Renal cortical epithelial cell (primary cell): ENCODE data around the gene KCNQ1. TPM values are rescaled to one million over a fixed set of nuclear protein-coding genes. Genes with fewer than 3 reads are reported as not detected.
A peak's percentile ranks its signal among the peaks of the same experiment; 100 is the strongest.

Experiments
- DNase-seq: peaks from one replicate; pipeline ENCODE4 v3.0.0-alpha.2; 2011; ENCODE audit warnings: low read depth
- total RNA-seq: library from RNA; depleted of rRNA; stranded (reverse); fragments of >200 nt; gene quantifications from 2 replicates; pipeline ENCODE4 v1.2.3, GENCODE V29; 2014

Gene KCNQ1
- total RNA-seq, 1 donor from 2014 or later: 1.1 TPM

GRCh38 chr11:2651054-2651617, 206.3 kb downstream of the KCNQ1 start:
- DNase-seq: no peak

DNA sequence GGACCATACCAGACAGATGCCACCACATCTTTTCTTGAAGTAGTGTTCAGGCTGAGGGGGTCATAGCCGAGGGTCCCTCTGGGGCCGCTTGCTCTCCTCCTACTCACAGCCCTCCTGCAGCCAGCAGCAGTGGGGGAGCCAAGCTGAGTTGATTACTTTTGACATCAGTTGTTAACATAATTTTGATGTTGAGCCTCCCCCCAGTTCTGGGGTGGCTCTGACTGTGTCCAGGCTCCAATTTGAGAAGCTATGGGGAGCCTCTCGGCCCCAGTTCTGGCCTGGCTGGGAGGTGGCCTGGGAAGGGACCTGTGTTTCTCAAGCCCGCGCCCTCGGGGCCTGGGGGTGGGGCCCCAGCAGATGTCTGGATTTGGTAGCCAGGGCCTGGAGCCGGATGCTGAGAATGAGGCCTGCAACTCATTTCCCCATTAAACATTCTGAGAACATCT, 207.0 kb downstream of the KCNQ1 start:
- no peak for DNase-seq

DNA sequence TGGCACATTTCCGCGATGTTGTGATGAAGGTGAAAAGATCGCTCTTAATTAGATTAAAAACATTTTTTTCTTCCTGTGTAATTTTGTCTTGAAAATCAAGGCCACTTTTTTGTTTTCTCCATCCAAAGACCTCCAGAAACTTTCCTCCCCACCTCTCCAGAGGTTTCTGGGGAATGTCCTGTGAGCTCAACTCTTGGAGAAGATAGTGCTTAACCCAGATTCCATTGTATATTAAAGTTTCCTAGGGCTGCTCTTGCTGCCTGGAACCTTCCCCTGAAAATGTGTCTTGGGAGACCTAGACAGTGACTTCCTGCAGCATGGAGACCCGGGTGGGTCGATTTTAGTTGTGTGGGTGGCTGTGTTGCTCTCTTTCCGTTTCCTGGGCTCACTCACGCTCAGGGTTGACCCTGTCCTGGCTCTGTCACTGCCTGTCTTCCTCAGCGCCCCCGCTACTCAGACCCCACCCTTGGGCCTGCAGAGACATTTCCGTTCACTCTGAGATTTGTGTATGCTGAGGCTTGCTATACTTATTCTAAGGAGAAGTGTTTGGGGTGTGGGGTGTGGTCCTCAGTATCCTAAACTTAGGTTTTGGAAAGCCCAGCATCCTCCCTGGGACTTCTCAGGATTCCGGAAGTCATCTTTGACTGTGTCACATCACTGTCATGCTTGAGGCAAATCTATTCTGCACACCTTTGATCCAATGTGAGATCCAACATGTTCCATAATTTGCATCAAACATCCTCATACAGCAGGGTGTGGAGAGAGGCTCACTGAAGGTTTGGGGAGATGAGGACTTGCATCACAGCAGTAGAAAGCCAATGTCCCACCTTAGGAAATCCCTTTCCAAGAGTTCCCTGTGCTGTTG, 207.8 kb downstream of the KCNQ1 start:
- no peak for DNase-seq

DNA sequence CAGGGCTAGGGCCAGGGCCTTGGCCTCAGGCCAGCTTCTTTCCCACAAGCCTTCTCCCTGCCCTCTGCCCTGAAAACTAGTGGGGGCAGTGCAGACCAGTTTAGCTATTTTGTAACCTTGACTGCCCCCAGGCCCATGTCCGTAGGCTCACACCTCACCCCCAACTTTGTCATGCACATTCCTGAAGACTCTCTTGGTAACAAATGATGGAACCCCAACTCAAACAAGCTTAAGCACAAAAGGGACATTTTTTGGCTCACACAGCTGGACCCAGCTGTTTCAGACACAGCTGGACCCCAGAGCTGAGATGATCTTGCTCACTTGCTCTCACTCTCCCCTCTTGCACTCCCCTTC, 208.4 kb downstream of the KCNQ1 start:
- no peak for DNase-seq

- DNase-seq: no peak
Measured at GRCh38 chr11:2653930-2654739, 209.3 kb downstream of the KCNQ1 start.

DNA sequence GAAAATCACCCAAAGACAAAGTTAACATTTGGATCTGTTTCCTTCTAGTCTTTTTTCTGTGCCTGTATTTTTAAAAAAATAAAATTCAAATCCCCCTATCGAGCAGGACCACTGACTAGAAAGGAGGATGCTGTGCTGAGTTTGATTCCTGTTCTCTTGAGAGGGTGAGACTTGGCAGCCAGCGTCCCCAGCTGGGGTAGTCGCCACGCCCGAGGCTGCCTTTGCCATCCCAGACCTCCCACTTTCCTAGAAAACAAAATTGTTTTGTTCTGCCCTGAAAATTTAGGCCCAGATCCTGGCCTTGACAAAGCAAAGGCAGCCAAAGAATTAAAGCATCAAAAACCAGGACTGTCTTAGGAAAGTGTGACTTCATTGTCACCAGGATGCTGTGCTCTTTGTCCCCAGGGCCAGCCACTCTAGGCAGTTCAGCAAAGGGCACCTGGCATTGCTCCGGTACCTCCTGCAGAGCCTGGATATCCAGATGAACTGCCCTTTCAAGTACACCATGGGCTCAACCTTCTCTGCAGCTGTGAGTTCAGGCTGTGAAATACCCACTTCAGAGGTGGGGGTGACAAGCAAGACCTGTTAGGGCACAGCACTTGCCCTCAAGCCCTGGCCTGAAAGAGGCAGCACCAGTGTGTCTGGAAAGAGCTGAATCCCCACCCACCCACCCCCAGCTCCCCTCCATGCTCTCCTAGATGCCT, 210.4 kb downstream of the KCNQ1 start:
- no peak for DNase-seq

DNA sequence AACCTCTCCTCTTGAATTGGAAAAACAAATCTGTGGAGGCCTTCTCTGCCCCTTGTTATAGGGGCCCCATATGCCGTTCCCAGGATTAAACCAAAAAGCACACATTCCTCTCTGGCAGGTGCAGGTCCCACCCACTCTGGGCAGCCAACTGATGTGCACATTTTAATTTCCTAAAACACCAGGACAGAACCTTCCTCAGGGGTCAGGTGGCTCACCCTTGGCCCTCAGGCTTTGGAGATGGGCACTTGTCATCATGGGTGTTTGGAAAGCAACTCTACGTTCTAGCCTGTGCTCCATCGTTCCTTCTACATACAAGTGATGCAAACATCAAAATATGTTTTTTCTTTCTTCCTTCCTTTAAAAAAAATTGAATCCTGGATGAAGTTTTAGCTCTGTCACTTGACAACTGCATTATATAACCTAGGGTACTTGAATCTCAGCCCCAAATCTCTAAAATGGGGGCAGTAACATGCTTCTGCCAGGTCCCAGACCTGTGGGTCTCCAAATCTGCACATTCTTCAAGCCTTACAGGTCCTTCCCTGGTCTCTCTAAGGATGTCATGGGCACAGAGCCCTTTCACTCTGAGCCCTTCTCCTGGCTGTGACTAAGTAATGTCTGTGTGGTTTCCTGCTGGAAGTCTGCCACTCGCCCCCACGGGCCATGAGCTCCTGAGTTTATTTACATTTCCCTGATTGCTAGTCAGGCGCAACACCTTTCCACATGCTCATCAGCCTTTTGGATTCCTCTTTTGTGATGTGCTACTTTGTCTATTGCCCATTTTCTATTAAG, 211.2 kb downstream of the KCNQ1 start:
- DNase-seq: peak; percentile 80

DNA sequence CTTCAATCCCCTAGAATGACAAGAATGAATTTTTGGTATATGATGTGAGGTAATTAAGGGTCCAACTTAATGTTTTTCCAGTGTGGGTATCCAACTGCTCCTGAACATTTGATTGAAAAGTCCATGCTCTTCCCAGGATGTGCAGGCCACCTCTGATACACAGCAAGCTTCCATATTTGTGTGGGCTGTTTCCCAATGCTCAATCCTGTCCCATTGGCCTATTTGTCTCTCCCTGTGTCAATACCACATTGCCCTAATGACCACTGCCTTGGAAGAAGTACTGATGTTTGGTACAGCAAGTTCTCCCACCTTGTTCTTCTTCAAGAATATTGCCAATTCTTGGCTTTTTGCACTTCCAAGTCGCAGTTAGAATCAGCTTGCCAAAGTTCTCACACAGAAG, 212.1 kb downstream of the KCNQ1 start:
- no peak for DNase-seq

- DNase-seq: no peak
Measured at GRCh38 chr11:2657697-2658284, 213.0 kb downstream of the KCNQ1 start.

GRCh38 chr11:2660357-2660939, 215.6 kb downstream of the KCNQ1 start:
- no peak for DNase-seq

GRCh38 chr11:2661173-2662023, 216.6 kb downstream of the KCNQ1 start:
- DNase-seq: no peak

DNA sequence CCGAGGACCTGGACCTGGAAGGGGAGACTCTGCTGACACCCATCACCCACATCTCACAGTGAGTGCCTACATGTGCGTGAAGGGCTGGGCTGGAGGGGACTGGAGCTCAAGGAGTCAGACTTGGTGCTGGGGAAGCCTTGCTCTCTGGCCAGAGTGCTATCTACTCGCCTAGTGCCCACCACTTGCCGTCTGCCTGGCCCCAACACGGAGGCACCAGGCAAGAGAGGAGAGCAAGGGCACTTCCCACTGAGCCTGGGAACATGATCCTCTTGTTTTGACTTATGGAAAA, 217.2 kb downstream of the KCNQ1 start:
- DNase-seq: no peak

GRCh38 chr11:2662430-2663299, 217.9 kb downstream of the KCNQ1 start:
- DNase-seq: no peak

DNA sequence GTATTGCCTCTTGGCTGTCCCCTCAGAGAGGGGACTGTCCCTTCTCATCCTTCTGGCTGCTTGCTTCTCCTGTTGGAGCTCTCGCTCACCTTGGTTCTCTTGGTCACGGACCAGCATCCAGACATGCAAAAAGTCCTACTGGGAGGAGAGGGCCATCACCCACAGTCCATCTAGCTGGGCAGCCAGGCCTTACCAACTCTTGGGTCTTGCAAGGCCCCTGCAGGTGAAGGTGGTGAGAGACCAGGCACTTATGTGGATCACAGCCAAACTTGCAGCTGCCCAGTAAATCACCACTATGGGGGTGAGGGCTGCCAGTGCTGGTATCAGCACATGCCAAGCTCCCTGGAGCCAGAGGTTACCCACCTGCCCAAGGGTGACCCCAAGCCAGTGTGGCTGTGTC, 218.7 kb downstream of the KCNQ1 start:
- no peak for DNase-seq

DNA sequence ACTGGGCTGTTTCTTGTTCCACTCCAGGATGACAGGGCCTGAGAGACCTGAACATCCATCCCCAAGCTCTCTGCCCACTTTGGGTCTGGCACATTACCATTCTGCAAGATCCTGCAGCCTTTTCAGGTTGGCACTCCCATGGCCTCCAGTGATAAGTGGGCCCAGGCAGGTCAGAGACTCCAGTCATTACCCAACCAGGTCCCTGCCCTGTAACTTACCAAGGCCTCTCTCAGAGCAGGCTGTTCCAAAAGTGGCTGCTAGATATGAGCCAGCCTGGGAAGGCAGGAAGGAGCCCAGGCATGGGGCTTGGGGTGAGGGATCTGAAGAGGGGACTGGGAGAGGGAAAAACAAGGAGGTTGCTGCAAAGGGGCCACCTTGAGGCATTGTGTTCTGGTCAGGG, 219.1 kb downstream of the KCNQ1 start:
- DNase-seq: no peak

DNA sequence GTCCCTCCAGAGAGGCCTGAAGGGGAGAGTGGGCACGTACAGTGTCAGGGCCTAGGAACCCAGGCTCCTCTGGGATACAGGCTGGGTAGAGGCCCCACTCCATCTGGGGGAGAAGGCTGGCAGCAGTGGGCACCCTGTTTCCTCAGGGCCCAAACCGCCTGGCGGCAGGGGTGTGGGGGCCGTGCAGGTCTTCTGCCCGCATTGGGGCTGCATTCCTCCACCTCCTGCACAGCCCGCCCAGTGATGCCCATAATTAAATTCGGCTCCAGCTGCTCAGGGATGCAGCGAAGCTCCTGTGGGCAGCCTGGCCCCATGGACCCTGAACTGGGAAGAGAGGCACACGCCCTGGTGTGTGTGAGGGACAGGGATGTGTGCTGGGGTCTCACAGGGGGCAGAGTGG, 219.6 kb downstream of the KCNQ1 start:
- DNase-seq: no peak

GRCh38 chr11:2664791-2665525, 220.2 kb downstream of the KCNQ1 start:
- DNase-seq: no peak
